Neuronal stem cell (in vitro differentiated cells): ENCODE measurements around the gene RNF212.
A peak's percentile ranks its signal among the peaks of the same experiment; 100 is the strongest.

Source experiments
- DNase-seq: peaks from one replicate; pipeline ENCODE4 v3.0.0-alpha.2; 2013; ENCODE audit warnings: low spot score
- H2AFZ ChIP-seq: one replicate; pipeline ENCODE4 v1.6.1; 2013; ENCODE audit warnings: mild to moderate bottlenecking, low read length, inconsistent platforms
- H2AK5ac ChIP-seq: 2 replicates; pipeline ENCODE4 v1.6.1; 2013; ENCODE audit warnings: low read depth, mild to moderate bottlenecking, inconsistent platforms, low read length, moderate library complexity, mixed read lengths
- H2BK120ac ChIP-seq: 2 replicates; pipeline ENCODE4 v1.6.1; 2013; ENCODE audit warnings: low read depth, mild to moderate bottlenecking, inconsistent platforms, low read length, moderate library complexity, mixed read lengths
- H2BK12ac ChIP-seq: one replicate; pipeline ENCODE4 v1.6.1; 2013; ENCODE audit warnings: low read length, inconsistent platforms
- H2BK15ac ChIP-seq: 2 replicates; pipeline ENCODE4 v1.6.1; 2013; ENCODE audit warnings: mild to moderate bottlenecking, low read length, inconsistent platforms, mixed read lengths
- H2BK5ac ChIP-seq: one replicate; pipeline ENCODE4 v1.6.1; 2013; ENCODE audit warnings: inconsistent platforms, mild to moderate bottlenecking, low read length, moderate library complexity
- H3K14ac ChIP-seq: one replicate; pipeline ENCODE4 v1.6.1; 2013; ENCODE audit warnings: low read length, inconsistent platforms
- H3K18ac ChIP-seq: 2 replicates; pipeline ENCODE4 v1.6.1; 2013; ENCODE audit warnings: low read length, inconsistent platforms
- H3K23ac ChIP-seq: 2 replicates; pipeline ENCODE4 v1.6.1; 2013; ENCODE audit warnings: low read depth, mild to moderate bottlenecking, mixed read lengths, low read length, inconsistent platforms; ENCODE audit not compliant: poor library complexity
- H3K27ac ChIP-seq: replicated peaks from 3 replicates; pipeline ENCODE4 v1.5.1; 2013; ENCODE audit warnings: low read length, inconsistent platforms
- H3K27me3 ChIP-seq, 3 experiments: 2 replicates each; pipeline ENCODE4 v1.6.1; 2013; ENCODE audit warnings: low read length in 3 of 3, mild to moderate bottlenecking in 2 of 3, inconsistent platforms in 1 of 3, low read depth in 1 of 3, mixed read lengths in 1 of 3, moderate library complexity in 1 of 3; ENCODE audit not compliant: control insufficient read depth in 3 of 3, insufficient read depth in 3 of 3
- H3K36me3 ChIP-seq, 2 donors: replicated peaks in 1 of 2; 2 replicates each; pipeline ENCODE4 v1.6.1; 2013; ENCODE audit warnings: low read length in 2 of 2; ENCODE audit not compliant: control insufficient read depth in 2 of 2, insufficient read depth in 2 of 2
- H3K4ac ChIP-seq: 2 replicates; pipeline ENCODE4 v1.6.1; 2013; ENCODE audit warnings: inconsistent platforms, mild to moderate bottlenecking, low read length, moderate library complexity
- H3K4me1 ChIP-seq, 2 donors: 1 replicate in 1 of 2; 2 replicates in 1 of 2; pipeline ENCODE4 v1.6.1; 2013; ENCODE audit warnings: low read length in 2 of 2, low read depth in 1 of 2; ENCODE audit not compliant: control insufficient read depth in 2 of 2, insufficient read depth in 1 of 2
- H3K4me2 ChIP-seq: one replicate; pipeline ENCODE4 v1.6.1; 2013; ENCODE audit warnings: mild to moderate bottlenecking, low read length, inconsistent platforms; ENCODE audit not compliant: insufficient read depth, poor library complexity, severe bottlenecking
- H3K4me3 ChIP-seq, 2 donors: 2 replicates each; pipeline ENCODE4 v1.5.1; 2013; ENCODE audit warnings: low read length in 2 of 2, mild to moderate bottlenecking in 2 of 2, inconsistent platforms in 1 of 2, moderate library complexity in 1 of 2
- H3K79me1 ChIP-seq: one replicate; pipeline ENCODE4 v1.6.1; 2013; ENCODE audit warnings: low read depth, mild to moderate bottlenecking, inconsistent platforms, low read length, moderate library complexity
- H3K9ac ChIP-seq: one replicate; pipeline ENCODE4 v1.6.1; 2013; ENCODE audit warnings: mild to moderate bottlenecking, low read depth, low read length, inconsistent platforms; ENCODE audit not compliant: poor library complexity
- H3K9me3 ChIP-seq, 2 donors: replicated peaks in 1 of 2; 2 replicates each; pipeline versions ENCODE3 to v1.6.1; 2013; ENCODE audit warnings: low read length in 2 of 2, mild to moderate bottlenecking in 2 of 2, inconsistent platforms in 1 of 2, low read depth in 1 of 2, mixed read lengths in 1 of 2, moderate library complexity in 1 of 2; ENCODE audit not compliant: control insufficient read depth in 2 of 2, insufficient read depth in 1 of 2
- H4K8ac ChIP-seq: one replicate; pipeline ENCODE4 v1.6.1; 2013; ENCODE audit warnings: low read depth, mild to moderate bottlenecking, inconsistent platforms, low read length, moderate library complexity
- H4K91ac ChIP-seq: one replicate; pipeline ENCODE4 v1.6.1; 2013; ENCODE audit warnings: low read length, low read depth, mild to moderate bottlenecking, inconsistent platforms; ENCODE audit not compliant: poor library complexity
- WGBS, 2 donors: extraction: QIAGEN DNeasy Blood & Tissue Kit; methylation state at CpG; one replicate each; pipeline ENCODE4 v1.1.7; 2013; ENCODE audit warnings: missing lambda C conversion rate in 2 of 2, mixed read lengths in 1 of 2; ENCODE audit not compliant: insufficient read length in 2 of 2, insufficient replicate concordance in 1 of 2; ENCODE audit errors: extremely low coverage in 2 of 2; 5-methylcytosine and 5-hydroxymethylcytosine counted together

The RNF212 gene

DNA sequence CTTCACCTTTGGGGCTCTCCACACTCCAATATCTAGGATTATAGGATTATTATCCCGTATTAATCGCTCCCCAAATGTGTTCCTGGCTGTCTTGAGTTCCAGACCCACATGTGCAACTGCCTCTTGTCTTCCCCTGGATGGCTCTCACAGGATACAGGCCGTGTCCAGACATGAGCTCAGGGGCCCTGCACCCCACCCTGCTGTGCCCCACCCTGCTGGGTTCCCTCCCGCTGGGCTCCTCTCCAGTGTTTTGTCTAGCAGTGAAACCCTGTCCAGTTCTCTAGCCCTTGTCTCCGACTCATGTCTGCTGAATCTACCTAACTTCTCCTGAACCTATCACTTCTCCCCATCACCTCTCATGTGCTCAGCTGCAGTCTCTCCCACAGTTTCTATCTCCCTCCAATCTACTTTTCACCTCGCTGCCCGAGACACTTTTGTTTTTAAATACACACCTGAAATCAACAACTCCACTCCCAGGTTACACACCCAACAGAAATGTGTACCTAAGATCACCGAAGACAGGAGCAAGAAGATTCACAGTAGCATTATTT is 2.0 kb downstream of the RNF212 start:
- Histone ChIP-seq H2AFZ (no peak overlapping the region), H3K9ac (no peak overlapping the region), H3K18ac (no peak overlapping the region), H3K79me1 (no peaks in the 10 kb centered on the region), H2BK5ac (no peak overlapping the region), H2BK12ac (no peak overlapping the region), H3K4me1 (peaks cover 0 to 2% of the 10 kb centered on the region in 2 donors), H3K4me3 (no peak overlapping the region), H4K91ac (no peak overlapping the region), H3K4ac (no peak overlapping the region), H3K23ac (no peak overlapping the region), H2AK5ac (no peak overlapping the region), H3K27me3 (peaks cover 0 to 58% (median 5%) of the 10 kb centered on the region in 3 experiments), H2BK120ac (no peak overlapping the region), H3K9me3 (peaks cover 3 to 4% of the 10 kb centered on the region in 2 donors), H3K27ac (no peak overlapping the region), H3K4me2 (no peak overlapping the region), H4K8ac (no peak overlapping the region), H2BK15ac (no peak overlapping the region), H3K36me3 (no peaks in the 10 kb centered on the region), H3K14ac (no peak overlapping the region)
- DNase-seq: no peak
- WGBS, 2 donors: no CpG with 5 or more reads among the region's 8 CpGs

DNA sequence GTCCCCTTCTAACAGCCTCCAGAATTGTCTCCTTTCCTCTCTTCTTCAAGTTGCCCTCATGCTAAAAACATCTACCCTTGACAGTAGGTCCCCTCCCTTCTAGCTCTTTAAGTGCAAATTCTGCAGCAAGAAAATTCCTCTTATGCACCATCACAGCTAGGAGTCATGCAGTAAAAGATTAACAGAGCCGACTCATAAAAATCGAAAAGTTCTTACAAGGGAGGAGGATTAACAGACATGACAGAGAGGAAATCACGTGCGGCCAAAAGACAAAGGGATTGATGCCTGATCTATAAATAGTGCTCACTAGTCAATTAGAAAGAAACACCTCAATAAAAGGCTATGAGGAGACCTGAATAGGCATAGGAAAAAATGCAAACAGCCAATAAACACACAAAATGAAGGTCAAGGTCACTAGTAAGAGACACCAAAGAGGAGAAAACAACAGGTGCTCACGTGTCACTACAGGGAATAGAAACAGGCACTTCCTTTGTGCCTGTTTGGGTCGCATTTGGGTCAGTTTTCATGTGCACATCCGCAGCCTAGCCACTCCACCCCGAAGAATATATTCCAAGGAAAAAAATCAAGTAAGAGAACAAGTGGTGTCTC is 3.4 kb downstream of the RNF212 start:
- no peaks in the 10 kb centered on the region for H3K79me1 ChIP-seq
- no peak overlapping the region for H3K9ac ChIP-seq
- peaks cover 0 to 46% (median 5%) of the 10 kb centered on the region in 3 experiments for H3K27me3 ChIP-seq
- H3K4me3 ChIP-seq: no peak overlapping the region
- no peak overlapping the region for H2BK15ac ChIP-seq
- H3K18ac ChIP-seq: no peak overlapping the region
- WGBS, 2 donors: no CpG with 5 or more reads among the region's 8 CpGs
- no peaks in the 10 kb centered on the region for H3K36me3 ChIP-seq
- H2BK12ac ChIP-seq: no peak overlapping the region
- no peak overlapping the region for H3K4me2 ChIP-seq
- no peak overlapping the region for H3K14ac ChIP-seq
- H2BK120ac ChIP-seq: no peak overlapping the region
- DNase-seq: no peak
- H4K8ac ChIP-seq: no peak overlapping the region
- peaks cover 3 to 4% of the 10 kb centered on the region in 2 donors for H3K9me3 ChIP-seq
- H2AK5ac ChIP-seq: no peak overlapping the region
- H3K4me1 ChIP-seq: peaks cover 8 to 13% of the 10 kb centered on the region in 2 donors
- H2BK5ac ChIP-seq: no peak overlapping the region
- H3K23ac ChIP-seq: no peak overlapping the region
- H2AFZ ChIP-seq: no peak overlapping the region
- no peak overlapping the region for H3K4ac ChIP-seq
- H3K27ac ChIP-seq: no peak overlapping the region
- no peak overlapping the region for H4K91ac ChIP-seq

DNA sequence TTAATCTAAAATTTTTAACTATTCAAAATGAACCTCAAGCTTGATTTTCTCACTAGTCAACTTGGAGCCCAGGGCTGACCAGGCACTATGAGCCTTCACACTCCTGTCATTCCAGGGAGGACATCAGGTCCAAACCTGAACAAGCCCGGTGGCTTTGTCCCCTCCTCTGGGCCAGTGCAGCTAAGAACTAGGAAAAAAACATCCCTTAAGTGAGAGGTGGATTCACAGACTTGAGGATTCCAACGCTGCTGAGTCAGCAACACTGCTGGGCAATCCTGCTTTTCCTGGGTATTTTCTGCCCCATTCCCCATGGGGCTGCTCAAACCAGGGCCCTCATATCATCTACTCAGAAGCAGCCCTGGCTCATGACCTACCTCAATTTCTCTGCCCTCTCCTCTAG is 4.0 kb downstream of the RNF212 start:
- Histone ChIP-seq H2BK15ac (no peak overlapping the region), H3K4ac (no peak overlapping the region), H3K27me3 (peaks cover 0 to 40% (median 5%) of the 10 kb centered on the region in 3 experiments), H2BK120ac (no peak overlapping the region), H3K79me1 (no peaks in the 10 kb centered on the region), H3K23ac (no peak overlapping the region), H3K18ac (no peak overlapping the region), H3K9me3 (peaks cover 3 to 4% of the 10 kb centered on the region in 2 donors), H3K36me3 (no peaks in the 10 kb centered on the region), H3K27ac (no peak overlapping the region), H3K4me3 (no peak overlapping the region), H2BK12ac (no peak overlapping the region), H4K8ac (no peak overlapping the region), H2AFZ (no peak overlapping the region), H2AK5ac (no peak overlapping the region), H4K91ac (no peak overlapping the region), H3K4me1 (peaks cover 11 to 19% of the 10 kb centered on the region in 2 donors), H3K9ac (no peak overlapping the region), H3K14ac (no peak overlapping the region), H2BK5ac (no peak overlapping the region), H3K4me2 (no peak overlapping the region)
- DNase-seq: no peak
- no CpG with 5 or more reads among the region's 2 CpGs for WGBS, 2 donors

DNA sequence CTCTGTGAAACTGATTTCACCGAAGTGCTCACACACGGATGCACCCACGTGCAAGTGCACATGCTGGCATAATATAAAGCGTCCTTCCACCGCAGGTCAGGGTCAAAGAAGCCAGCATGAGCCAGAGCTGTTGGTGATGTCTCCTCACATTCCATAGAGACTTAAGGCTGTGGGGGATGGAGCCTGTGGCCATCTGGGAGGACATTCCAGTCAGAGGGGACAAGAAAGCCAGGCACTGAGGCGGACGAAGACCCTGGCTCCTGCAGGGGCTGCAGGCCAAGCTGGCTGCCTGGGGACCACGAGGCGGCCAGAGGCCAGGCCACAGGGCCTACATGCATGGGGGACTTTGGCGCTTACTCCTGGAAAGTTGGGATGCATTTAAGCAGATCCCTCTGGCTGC is 7.7 kb downstream of the RNF212 start:
- Histone ChIP-seq H2BK15ac (no peak overlapping the region), H3K23ac (no peak overlapping the region), H3K9me3 (no peaks in the 10 kb centered on the region), H3K4me2 (no peak overlapping the region), H2BK5ac (no peak overlapping the region), H3K4me1 (peaks cover 12 to 18% of the 10 kb centered on the region in 2 donors), H3K18ac (peak overlapping the region; percentile 15), H3K9ac (no peak overlapping the region), H3K4ac (no peak overlapping the region), H2BK12ac (peak overlapping the region; percentile 7), H4K91ac (peak overlapping the region; percentile 50), H2AFZ (peak overlapping the region; percentile 72), H3K27me3 (peaks cover 0 to 14% (median 0%) of the 10 kb centered on the region in 3 experiments), H3K36me3 (no peaks in the 10 kb centered on the region), H4K8ac (no peak overlapping the region), H3K14ac (no peak overlapping the region), H3K4me3 (no peak overlapping the region), H2BK120ac (no peak overlapping the region), H3K79me1 (no peaks in the 10 kb centered on the region), H2AK5ac (no peak overlapping the region), H3K27ac (peak overlapping the region; percentile 60)
- no CpG with 5 or more reads among the region's 10 CpGs for WGBS, 2 donors
- DNase-seq: peak; percentile 54
